ENCODE measurements around the gene MYO1F. TPM values are rescaled to one million over a fixed set of nuclear protein-coding genes. Genes with fewer than 3 reads are reported as not detected.
A peak's percentile ranks its signal among the peaks of the same experiment; 100 is the strongest.

MYO1F gene
- polyA plus RNA-seq, 2 of the 4 experiments (the other 2 are of a cell fraction): 0.23 to 0.37 TPM

GRCh38 chr19:8607386-8607785 lies 30.1 kb upstream of the MYO1F start:
- ATAC-seq (no peak), FAIRE-seq (no peak), DNase-seq (ENCODE audit: low read depth in 1 of 2, low spot score in 1 of 2) (no peak)
- Histone ChIP-seq H3K4me1 (peaks cover 39% of the 10 kb centered on the region), H3K9me3 (peaks cover 16% of the 10 kb centered on the region), H3K4me2 (peak overlapping the region; percentile 76), H3K4me3 (no peak overlapping the region), H3K27ac (peak overlapping the region; percentile 54 to 99; a peak in 5 of 6 replicates)
- WGBS (ENCODE audit: missing lambda C conversion rate): 52% methylated on average over 4 of the region's 4 CpGs
- CTCF ChIA-PET: interaction anchor here (0.6 to 2.0 kb wide), 3 partner anchors 9 to 78 kb away, joined by 3 to 6 read pairs (median 4); no protein-coding TSS in a partner anchor
- no peak for TF ChIP-seq ZNF302 (CRISPR knock-in tag; IDR thresholded peaks at IDR 0.05)
- no peak for TF ChIP-seq RNF2 (IDR thresholded peaks at IDR 0.05; ENCODE audit: borderline replicate concordance, low read depth)
- no peak for TF ChIP-seq KDM5A (IDR thresholded peaks at IDR 0.05)
- no peak for TF ChIP-seq JUNB (IDR thresholded peaks at IDR 0.05)
- TF ChIP-seq POLR2A (IDR thresholded peaks at IDR 0.05; ENCODE audit: low read length): no peak
- no peak for TF ChIP-seq HES2 (IDR thresholded peaks at IDR 0.05)
- TF ChIP-seq ZFP36 (IDR thresholded peaks at IDR 0.05; ENCODE audit: borderline replicate concordance, partially characterized antibody): peak; percentile 62
- no peak for TF ChIP-seq ELK1 (IDR thresholded peaks at IDR 0.05; ENCODE audit: low read depth, low read length)
- TF ChIP-seq FOSB (CRISPR knock-in tag; IDR thresholded peaks at IDR 0.05): no peak
- no peak for TF ChIP-seq BHLHE40 (IDR thresholded peaks at IDR 0.05; ENCODE audit: low read depth, low read length)
- 0 out of 5 replicates have a peak, but pooled peaks of 1 of the 2 experiments have one; percentile 36 for TF ChIP-seq JUN (IDR thresholded peaks at IDR 0.05)
- no peak for TF ChIP-seq MAZ (IDR thresholded peaks at IDR 0.05; ENCODE audit: borderline replicate concordance, low read depth, low read length)
- POLR2A ChIA-PET: no interaction called here

GRCh38 chr19:8605514-8605913 lies 28.3 kb upstream of the MYO1F start:
- no peak for FAIRE-seq
- no peak for DNase-seq (ENCODE audit: low read depth in 1 of 2, low spot score in 1 of 2)
- 97% methylated on average over 13 of the region's 17 CpGs for WGBS (ENCODE audit: missing lambda C conversion rate)
- Histone ChIP-seq H3K4me1 (peaks cover 25% of the 10 kb centered on the region), H3K27ac (0 out of 6 replicates have a peak overlapping the region, but pooled peaks of 1 of the 2 experiments have one; percentile 16), H3K9me3 (peaks cover 16% of the 10 kb centered on the region), H3K4me2 (no peak overlapping the region), H3K4me3 (no peak overlapping the region)
- CTCF ChIA-PET: interaction anchor here (0.8 to 1.3 kb wide), 4 partner anchors 11 to 89 kb away, joined by 3 to 5 read pairs (median 4); no protein-coding TSS in a partner anchor
- no peak for TF ChIP-seq MAFK (IDR thresholded peaks at IDR 0.05; ENCODE audit: partially characterized antibody)
- TF ChIP-seq ESRRA (IDR thresholded peaks at IDR 0.05; ENCODE audit: borderline replicate concordance, low read length): no peak
- TF ChIP-seq FOSL2 (IDR thresholded peaks at IDR 0.05): no peak
- TF ChIP-seq FOSL2 (CRISPR knock-in tag; IDR thresholded peaks at IDR 0.05): no peak
- no peak for TF ChIP-seq HOXB13 (CRISPR knock-in tag; IDR thresholded peaks at IDR 0.05; ENCODE audit: low read depth)
- TF ChIP-seq SMC3 (IDR thresholded peaks at IDR 0.05): no peak
- TF ChIP-seq BCL3 (IDR thresholded peaks at IDR 0.05): no peak
- no peak for TF ChIP-seq HOXB5 (CRISPR knock-in tag; IDR thresholded peaks at IDR 0.05)
- ATAC-seq: no peak
- POLR2A ChIA-PET: no interaction called here

- FAIRE-seq (no peak), DNase-seq (ENCODE audit: low read depth in 1 of 2, low spot score in 1 of 2) (no peak), ATAC-seq (no peak)
- Histone ChIP-seq H3K27ac (no peak overlapping the region; a peak in 1 of 6 replicates), H3K4me2 (no peak overlapping the region), H3K4me1 (peaks cover 14% of the 10 kb centered on the region; the same call in 2 of the 3 replicates), H3K9me3 (peaks cover 16% of the 10 kb centered on the region), H3K4me3 (no peak overlapping the region)
- 87% methylated on average over 5 of the region's 5 CpGs for WGBS (ENCODE audit: missing lambda C conversion rate)
- ChIA-PET CTCF (interaction anchor here (1.2 to 2.8 kb wide), 2 partner anchors 14 to 22 kb away, joined by 4 to 9 read pairs; no protein-coding TSS in a partner anchor), POLR2A (no interaction called here)
- no peak for TF ChIP-seq REST (IDR thresholded peaks at IDR 0.05)
- TF ChIP-seq CEBPB (IDR thresholded peaks at IDR 0.05): no peak
- TF ChIP-seq ESRRA (IDR thresholded peaks at IDR 0.05; ENCODE audit: borderline replicate concordance, low read length): no peak
- no peak for TF ChIP-seq HOXA7 (CRISPR knock-in tag; IDR thresholded peaks at IDR 0.05)
- TF ChIP-seq PHF8 (IDR thresholded peaks at IDR 0.05; ENCODE audit: borderline replicate concordance, low read depth): no peak
- TF ChIP-seq FOXS1 (CRISPR knock-in tag; IDR thresholded peaks at IDR 0.05): no peak
- no peak for TF ChIP-seq NR3C1 (IDR thresholded peaks at IDR 0.05)
- TF ChIP-seq KDM5A (IDR thresholded peaks at IDR 0.05): no peak
- no peak for TF ChIP-seq HDAC2 (IDR thresholded peaks at IDR 0.05)
- TF ChIP-seq EHF (CRISPR knock-in tag; IDR thresholded peaks at IDR 0.05): no peak
- no peak for TF ChIP-seq CBX8 (IDR thresholded peaks at IDR 0.05)
- no peak for TF ChIP-seq ZC3H11A (IDR thresholded peaks at IDR 0.05)
Measured at GRCh38 chr19:8601796-8602195, 24.6 kb upstream of the MYO1F start.

Measured in A549 (cell line).